Hematopoietic multipotent progenitor cell (in vitro differentiated cells): ENCODE results near the gene BMPR1A. TPM values are rescaled to one million over a fixed set of nuclear protein-coding genes. Genes with fewer than 3 reads are reported as not detected.

Experiments used
- DNase-seq, 3 donors: peaks; one replicate each; pipeline ENCODE4 v3.0.0-alpha.2; 2011 to 2015; ENCODE audit warnings: low read depth in 2 of 3, low spot score in 2 of 3
- total RNA-seq: library from RNA; depleted of rRNA; stranded (reverse); fragments of >200 nt; gene quantifications from one replicate; pipeline ENCODE4 v1.2.3, GENCODE V29; 2012

BMPR1A gene
- under 0.01 TPM for total RNA-seq

- no peak for DNase-seq
Observed at GRCh38 chr10:86756511-86757112, at the start of gene BMPR1A. TSS of gene BMPR1A (plus strand) at chr10:86756619. CDS start at chr10:86876019, 119,400 bp downstream.

- DNase-seq: no peak
Observed at GRCh38 chr10:86706977-86707376, 49.4 kb upstream of the BMPR1A start.

GRCh38 chr10:86707505-86707904, 48.9 kb upstream of the BMPR1A start:
- DNase-seq: no peak

- no peak for DNase-seq
Observed at GRCh38 chr10:86708068-86708782, 48.2 kb upstream of the BMPR1A start.

GRCh38 chr10:86708783-86709380, 47.5 kb upstream of the BMPR1A start:
- no peak for DNase-seq

GRCh38 chr10:86709396-86710185, 46.8 kb upstream of the BMPR1A start:
- no peak for DNase-seq

- DNase-seq: peak; percentile 74 to 78 (median 78)
Observed at GRCh38 chr10:86710987-86711512, 45.4 kb upstream of the BMPR1A start.

GRCh38 chr10:86711513-86712316, 44.7 kb upstream of the BMPR1A start:
- DNase-seq: peak; percentile 17 to 59 (median 37)

- DNase-seq: no peak
Observed at GRCh38 chr10:86712317-86712707, 44.1 kb upstream of the BMPR1A start.

GRCh38 chr10:86715156-86715795, 41.1 kb upstream of the BMPR1A start:
- DNase-seq: peak in 1 of 3 donors; percentile 34

GRCh38 chr10:86715836-86716235, 40.6 kb upstream of the BMPR1A start:
- DNase-seq: no peak

GRCh38 chr10:86716466-86716865, 40.0 kb upstream of the BMPR1A start:
- no peak for DNase-seq

GRCh38 chr10:86718556-86718955, 37.9 kb upstream of the BMPR1A start:
- DNase-seq: no peak

GRCh38 chr10:86721232-86721631, 35.2 kb upstream of the BMPR1A start:
- DNase-seq: no peak

- DNase-seq: no peak
Observed at GRCh38 chr10:86723009-86723408, 33.4 kb upstream of the BMPR1A start.

GRCh38 chr10:86724445-86724844, 32.0 kb upstream of the BMPR1A start:
- DNase-seq: no peak

- no peak for DNase-seq
Observed at GRCh38 chr10:86725980-86726676, 30.3 kb upstream of the BMPR1A start.

- DNase-seq: no peak
Observed at GRCh38 chr10:86726677-86726999, 29.8 kb upstream of the BMPR1A start.

GRCh38 chr10:86727470-86727869, 28.9 kb upstream of the BMPR1A start:
- DNase-seq: no peak
